HepG2 (cell line): Measurements from ENCODE around the gene DICER1. TPM values are rescaled to one million over a fixed set of nuclear protein-coding genes. Genes with fewer than 3 reads are reported as not detected.

Experiments used
- CENPT ChIP-seq: sonication (generic); formaldehyde crosslinking; IDR thresholded peaks from 2 replicates; pipeline ENCODE4 v1.8.0; 2022; ENCODE audit warnings: low read depth, mild to moderate bottlenecking, moderate library complexity, missing genetic modification reagents
- HMG20B ChIP-seq: conservative IDR thresholded peaks from 2 replicates; pipeline ENCODE4 v1.6.1; 2016; ENCODE audit warnings: missing genetic modification reagents, missing compliant biosample characterization
- HNF1B ChIP-seq: sonication (generic); formaldehyde crosslinking; IDR thresholded peaks from 2 replicates; pipeline ENCODE4 v1.5.1; 2020; ENCODE audit warnings: mild to moderate bottlenecking, moderate library complexity, missing genetic modification reagents
- NR2F2 ChIP-seq: IDR thresholded peaks from 2 replicates; pipeline ENCODE4 v1.6.1; 2012; ENCODE audit warnings: low read depth, inconsistent platforms, borderline replicate concordance
- POLR2G ChIP-seq: fragments of 200-400 bp; formaldehyde crosslinking; IDR thresholded peaks from 2 replicates; pipeline ENCODE4 v1.6.1; 2018; ENCODE audit warnings: mild to moderate bottlenecking, low read depth, low read length, moderate library complexity
- SMC3 ChIP-seq: IDR thresholded peaks from 2 replicates; pipeline ENCODE4 v1.6.1; 2011; ENCODE audit warnings: low read length, improper control_type of control experiment
- SOX6 ChIP-seq, 2 experiments: fragments of 450-650 bp in 1 of 2; sonication (generic) in 1 of 2; formaldehyde crosslinking in 1 of 2; IDR thresholded peaks; 2 replicates each; pipeline versions ENCODE4 v1.4.0 to v1.6.1; 2017 to 2020; ENCODE audit warnings: antibody characterized with exemption in 1 of 2, mild to moderate bottlenecking in 1 of 2, missing genetic modification reagents in 1 of 2
- ZBTB34 ChIP-seq: sonication (generic); formaldehyde crosslinking; IDR thresholded peaks from 2 replicates; pipeline ENCODE4 v1.8.0; 2022; ENCODE audit warnings: mild to moderate bottlenecking, missing genetic modification reagents
- ZC3H13 ChIP-seq: sonication (generic); formaldehyde crosslinking; IDR thresholded peaks from 2 replicates; pipeline ENCODE4 v1.8.1; 2023; ENCODE audit warnings: mild to moderate bottlenecking, missing genetic modification reagents, moderate library complexity
- ZFP1 ChIP-seq: IDR thresholded peaks from 2 replicates; pipeline ENCODE4 v1.6.1; 2016
- ZMYM2 ChIP-seq: sonication (generic); formaldehyde crosslinking; IDR thresholded peaks from 2 replicates; pipeline ENCODE4 v1.8.0; 2022; ENCODE audit warnings: mild to moderate bottlenecking, missing genetic modification reagents
- ZNF263 ChIP-seq: sonication (generic); formaldehyde crosslinking; IDR thresholded peaks from 2 replicates; pipeline ENCODE4 v1.4.0; 2020; ENCODE audit warnings: missing genetic modification reagents
- ZNF275 ChIP-seq: sonication (generic); formaldehyde crosslinking; IDR thresholded peaks from 2 replicates; pipeline ENCODE4 v1.8.0; 2022; ENCODE audit warnings: missing genetic modification reagents, mild to moderate bottlenecking, inconsistent platforms, borderline replicate concordance
- ZNF432 ChIP-seq: sonication (generic); formaldehyde crosslinking; IDR thresholded peaks from 2 replicates; pipeline ENCODE4 v1.5.0; 2020; ENCODE audit warnings: missing genetic modification reagents, mild to moderate bottlenecking, borderline replicate concordance
- ZNF446 ChIP-seq: sonication (generic); formaldehyde crosslinking; IDR thresholded peaks from 2 replicates; pipeline ENCODE4 v1.5.0; 2020; ENCODE audit warnings: mild to moderate bottlenecking, missing genetic modification reagents
- ZNF552 ChIP-seq: sonication (generic); formaldehyde crosslinking; IDR thresholded peaks from 2 replicates; pipeline ENCODE4 v1.9.0; 2022; ENCODE audit warnings: missing genetic modification reagents, mild to moderate bottlenecking, borderline replicate concordance
- ZNF746 ChIP-seq: sonication (generic); formaldehyde crosslinking; IDR thresholded peaks from 2 replicates; pipeline ENCODE4 v1.8.0; 2022; ENCODE audit warnings: mild to moderate bottlenecking, missing genetic modification reagents
- ZNF781 ChIP-seq: sonication (generic); formaldehyde crosslinking; IDR thresholded peaks from 2 replicates; pipeline ENCODE4 v1.5.1; 2020; ENCODE audit warnings: borderline replicate concordance, mild to moderate bottlenecking, missing genetic modification reagents; ENCODE audit errors: not compliant biosample characterization
- ZSCAN25 ChIP-seq: sonication (generic); formaldehyde crosslinking; IDR thresholded peaks from 2 replicates; pipeline ENCODE4 v1.8.0; 2022; ENCODE audit warnings: mild to moderate bottlenecking, missing genetic modification reagents
- polyA plus RNA-seq, 8 experiments: library from polyadenylated mRNA; depleted of rRNA in 3 of 8; stranded (reverse) in 7 of 8; unstranded in 1 of 8; fragments of >200 nt; fragmentation: Illumina TruSeq in 4 of 8; extraction: Trizol in 4 of 8; gene quantifications; 2 replicates each; pipeline versions ENCODE4 v1.2.1 to v1.2.3, GENCODE V29; 2011 to 2016; ENCODE audit warnings: low read depth in 4 of 8, missing spikeins in 1 of 8, mixed read lengths in 1 of 8; ENCODE audit not compliant: insufficient read depth in 1 of 8
- total RNA-seq, 5 experiments: library from RNA; depleted of rRNA; stranded (reverse); fragments of >200 nt; fragmentation: Illumina TruSeq; extraction: Trizol; gene quantifications; 2 replicates each; pipeline ENCODE4 v1.2.3, GENCODE V29; 2016; ENCODE audit warnings: low read depth in 1 of 5
- TF ChIP-seq, protein P1 (sequence below): sonication (generic); formaldehyde crosslinking; conservative IDR thresholded peaks from 2 replicates; pipeline ENCODE4 v1.4.0; 2020; ENCODE audit warnings: missing genetic modification reagents

DICER1 gene
- total and polyA plus RNA-seq, 2 of the 13 experiments (the other 11 are each of a cell fraction or from before 2014, with no cell fraction given): 31.8 to 61.9 TPM

- 0 out of 2 replicates have a peak, but pooled peaks have one; percentile 38 for TF ChIP-seq ZNF552 (CRISPR knock-in tag)
- no peak for TF ChIP-seq SMC3
- peak; percentile 91 for TF ChIP-seq POLR2G
- TF ChIP-seq ZNF446 (CRISPR knock-in tag): no peak
- no peak; the same call in 1 of the 2 replicates for TF ChIP-seq NR2F2
- TF ChIP-seq ZSCAN25 (CRISPR knock-in tag): no peak; the same call in 1 of the 2 replicates
- TF ChIP-seq ZNF781 (CRISPR knock-in tag): peak; percentile 25
- TF ChIP-seq, protein P1, sequence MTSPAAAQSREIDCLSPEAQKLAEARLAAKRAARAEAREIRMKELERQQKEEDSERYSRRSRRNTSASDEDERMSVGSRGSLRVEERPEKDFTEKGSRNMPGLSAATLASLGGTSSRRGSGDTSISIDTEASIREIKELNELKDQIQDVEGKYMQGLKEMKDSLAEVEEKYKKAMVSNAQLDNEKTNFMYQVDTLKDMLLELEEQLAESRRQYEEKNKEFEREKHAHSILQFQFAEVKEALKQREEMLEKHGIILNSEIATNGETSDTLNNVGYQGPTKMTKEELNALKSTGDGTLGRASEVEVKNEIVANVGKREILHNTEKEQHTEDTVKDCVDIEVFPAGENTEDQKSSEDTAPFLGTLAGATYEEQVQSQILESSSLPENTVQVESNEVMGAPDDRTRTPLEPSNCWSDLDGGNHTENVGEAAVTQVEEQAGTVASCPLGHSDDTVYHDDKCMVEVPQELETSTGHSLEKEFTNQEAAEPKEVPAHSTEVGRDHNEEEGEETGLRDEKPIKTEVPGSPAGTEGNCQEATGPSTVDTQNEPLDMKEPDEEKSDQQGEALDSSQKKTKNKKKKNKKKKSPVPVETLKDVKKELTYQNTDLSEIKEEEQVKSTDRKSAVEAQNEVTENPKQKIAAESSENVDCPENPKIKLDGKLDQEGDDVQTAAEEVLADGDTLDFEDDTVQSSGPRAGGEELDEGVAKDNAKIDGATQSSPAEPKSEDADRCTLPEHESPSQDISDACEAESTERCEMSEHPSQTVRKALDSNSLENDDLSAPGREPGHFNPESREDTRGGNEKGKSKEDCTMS (CRISPR knock-in tag): no peak
- no peak for TF ChIP-seq HMG20B (CRISPR knock-in tag)
- TF ChIP-seq ZNF746 (CRISPR knock-in tag): no peak; the same call in 1 of the 2 replicates
- TF ChIP-seq ZMYM2: no peak
- TF ChIP-seq CENPT (CRISPR knock-in tag): no peak
- TF ChIP-seq SOX6 (IDR thresholded peaks at IDR 0.05): no peak
- TF ChIP-seq SOX6 (CRISPR knock-in tag; IDR thresholded peaks at IDR 0.05): no peak; the same call in 1 of the 2 replicates
- TF ChIP-seq ZNF432 (CRISPR knock-in tag): no peak
- TF ChIP-seq ZC3H13 (CRISPR knock-in tag): 0 out of 2 replicates have a peak, but pooled peaks have one; percentile 8
- TF ChIP-seq ZBTB34 (CRISPR knock-in tag): no peak
- no peak for TF ChIP-seq ZNF263
- peak; percentile 59; the same call in 1 of the 2 replicates for TF ChIP-seq HNF1B (CRISPR knock-in tag)
- TF ChIP-seq ZNF275 (CRISPR knock-in tag): no peak
- no peak for TF ChIP-seq ZFP1
These were observed at the start of gene DICER1 (continued) for GRCh38 chr14:95157327-95158189.
